ENCODE data around the gene RHBDF1.

RHBDF1 gene

GRCh38 chr16:83060-83603, 10.7 kb upstream of the RHBDF1 start:
- peaks cover 30% of the 10 kb centered on the region for H3K4me1 ChIP-seq (ENCODE audit: low read length)
- H3K27me3 ChIP-seq (ENCODE audit: low read depth, low read length) = no peaks in the 10 kb centered on the region
- no peak overlapping the region for H3K27ac ChIP-seq (ENCODE audit: low read length)

GRCh38 chr16:79151-80054, 7.0 kb upstream of the RHBDF1 start:
- peaks cover 28% of the 10 kb centered on the region for H3K4me1 ChIP-seq (ENCODE audit: low read length)
- TF ChIP-seq EZH2phosphoT487 (IDR thresholded peaks at IDR 0.05; ENCODE audit: low read depth) (no peak), CTCF (IDR thresholded peaks at IDR 0.05; ENCODE audit: low read depth, low read length) (no peak)
- peak overlapping the region; percentile 83; the same call in 1 of the 2 replicates for H3K9ac ChIP-seq (ENCODE audit: low read length)
- H3K4me3 ChIP-seq (ENCODE audit: low read length) = peak overlapping the region; percentile 92
- H4K20me1 ChIP-seq (ENCODE audit: insufficient read depth, low read length) = no peaks in the 10 kb centered on the region
- H3K79me2 ChIP-seq (ENCODE audit: low read length) = peaks cover 19% of the 10 kb centered on the region
- H2AFZ ChIP-seq (ENCODE audit: low read depth, low read length) = no peak overlapping the region
- no peaks in the 10 kb centered on the region for H3K9me3 ChIP-seq (ENCODE audit: insufficient read depth, low read length)
- peaks cover 33% of the 10 kb centered on the region for H3K36me3 ChIP-seq (replicated peaks; ENCODE audit: low read depth, low read length)
- H3K27ac ChIP-seq (ENCODE audit: low read length) = no peak overlapping the region
- H3K4me2 ChIP-seq (ENCODE audit: low read length) = peak overlapping the region; percentile 85
- H3K27me3 ChIP-seq (ENCODE audit: low read depth, low read length) = no peaks in the 10 kb centered on the region

More at GRCh38 chr16:83060-83603, 10.7 kb upstream of the RHBDF1 start:
- no peak overlapping the region for H2AFZ ChIP-seq (ENCODE audit: low read depth, low read length)
- H3K36me3 ChIP-seq (replicated peaks; ENCODE audit: low read depth, low read length) = peaks cover 60% of the 10 kb centered on the region
- no peak for TF ChIP-seq CTCF (IDR thresholded peaks at IDR 0.05; ENCODE audit: low read depth, low read length)
- no peak for TF ChIP-seq EZH2phosphoT487 (IDR thresholded peaks at IDR 0.05; ENCODE audit: low read depth)
- no peak overlapping the region for H3K4me2 ChIP-seq (ENCODE audit: low read length)
- no peak overlapping the region for H3K4me3 ChIP-seq (ENCODE audit: low read length)
- no peak overlapping the region for H3K9ac ChIP-seq (ENCODE audit: low read length)
- no peaks in the 10 kb centered on the region; the same call in 1 of the 2 replicates for H4K20me1 ChIP-seq (ENCODE audit: insufficient read depth, low read length)
- H3K79me2 ChIP-seq (ENCODE audit: low read length) = peaks cover 15% of the 10 kb centered on the region
- H3K9me3 ChIP-seq (ENCODE audit: insufficient read depth, low read length) = no peaks in the 10 kb centered on the region

- Histone ChIP-seq H3K9ac (ENCODE audit: low read length) (peak overlapping the region; percentile 83), H3K27ac (ENCODE audit: low read length) (peak overlapping the region; percentile 63), H3K79me2 (ENCODE audit: low read length) (peaks cover 15% of the 10 kb centered on the region), H3K4me2 (ENCODE audit: low read length) (peak overlapping the region; percentile 85), H3K4me1 (ENCODE audit: low read length) (peaks cover 19% of the 10 kb centered on the region), H4K20me1 (ENCODE audit: insufficient read depth, low read length) (no peaks in the 10 kb centered on the region), H3K9me3 (ENCODE audit: insufficient read depth, low read length) (no peaks in the 10 kb centered on the region), H3K4me3 (ENCODE audit: low read length) (peak overlapping the region; percentile 92), H2AFZ (ENCODE audit: low read depth, low read length) (no peak overlapping the region), H3K36me3 (replicated peaks; ENCODE audit: low read depth, low read length) (peaks cover 25% of the 10 kb centered on the region), H3K27me3 (ENCODE audit: low read depth, low read length) (peaks cover 3% of the 10 kb centered on the region)
- no peak for TF ChIP-seq CTCF (IDR thresholded peaks at IDR 0.05; ENCODE audit: low read depth, low read length)
- no peak for TF ChIP-seq EZH2phosphoT487 (IDR thresholded peaks at IDR 0.05; ENCODE audit: low read depth)
These were observed 6.2 kb upstream of the RHBDF1 start for GRCh38 chr16:78444-79150.

All from OCI-LY3 (cell line).